GM19372 (cell line): ENCODE data around the gene STK38.

Experiments used
- ATAC-seq: cut with Tn5 transposase; IDR thresholded peaks from one replicate; pipeline ENCODE4 v1.9.1; 2021; ENCODE audit warnings: mild to moderate bottlenecking, low read depth, moderate library complexity; ENCODE audit not compliant: unreplicated experiment

STK38 gene

GRCh38 chr6:36524871-36525270, 22.4 kb downstream of the STK38 start:
- ATAC-seq, result no peak

DNA sequence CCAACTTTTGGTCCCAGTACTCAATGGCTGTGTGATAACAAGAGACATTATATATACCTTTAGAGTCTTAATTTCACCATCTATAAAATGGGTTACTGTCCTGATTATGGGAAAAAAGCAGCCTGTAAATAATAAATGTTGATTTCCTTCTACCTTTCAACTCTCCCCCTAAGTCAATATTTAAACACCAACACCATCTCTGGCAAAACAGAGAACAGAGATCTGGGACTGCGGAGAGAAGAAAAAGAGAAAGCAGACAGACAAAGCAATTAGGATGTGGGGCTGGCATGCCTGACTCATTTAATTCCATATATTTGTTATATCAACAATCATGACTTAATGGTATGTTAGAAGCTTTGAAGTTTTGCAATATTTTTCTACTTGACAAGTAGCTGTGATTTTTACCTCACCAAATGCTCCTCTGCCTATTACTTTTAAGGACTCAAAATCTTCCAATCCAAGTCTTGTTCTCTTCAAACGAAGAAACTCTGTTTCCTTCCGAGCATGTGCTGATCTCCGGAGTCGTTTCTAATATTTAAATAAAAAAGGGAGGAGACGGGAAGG, 23.3 kb downstream of the STK38 start:
- ATAC-seq, result no peak

DNA sequence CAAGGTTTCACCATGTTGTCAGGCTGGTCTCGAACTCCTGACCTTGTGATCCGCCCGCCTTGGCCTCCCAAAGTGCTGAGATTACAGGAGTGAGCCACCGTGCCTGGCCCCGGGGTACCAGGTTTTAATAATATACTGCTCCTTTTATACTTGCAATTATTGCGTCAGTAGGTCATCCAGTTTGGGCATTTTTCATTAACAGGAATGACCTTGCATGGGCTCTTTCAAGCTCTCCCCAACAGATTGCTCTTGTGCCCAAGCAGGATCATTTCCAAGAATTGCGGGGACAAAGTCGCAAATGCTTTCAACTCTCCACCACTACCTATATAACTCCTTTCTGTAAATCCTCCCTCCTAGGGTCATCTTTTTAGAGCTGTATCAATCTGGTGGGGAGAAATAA, 23.8 kb downstream of the STK38 start:
- ATAC-seq, result no peak

- no peak for ATAC-seq
Observed at GRCh38 chr6:36519352-36519751, 27.9 kb downstream of the STK38 start.

DNA sequence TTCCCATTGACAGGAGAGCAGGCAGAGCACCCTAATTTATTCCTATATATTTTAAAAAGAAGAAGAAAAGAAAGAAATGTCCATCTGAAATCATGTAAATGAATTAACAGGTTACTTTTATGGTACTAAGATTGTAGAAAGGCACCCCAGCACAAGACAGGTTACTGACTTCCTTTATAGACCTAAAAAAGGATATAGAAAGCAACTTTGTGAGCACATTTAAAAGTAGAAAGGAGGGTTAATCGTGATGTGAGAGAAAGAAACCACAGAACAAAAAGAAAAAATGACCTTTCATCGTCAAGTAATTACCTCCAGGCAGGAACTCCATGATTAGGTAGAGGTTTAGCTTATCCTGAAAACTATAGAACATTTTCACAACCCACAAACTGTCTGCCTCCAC, 29.9 kb downstream of the STK38 start:
- ATAC-seq, result no peak

DNA sequence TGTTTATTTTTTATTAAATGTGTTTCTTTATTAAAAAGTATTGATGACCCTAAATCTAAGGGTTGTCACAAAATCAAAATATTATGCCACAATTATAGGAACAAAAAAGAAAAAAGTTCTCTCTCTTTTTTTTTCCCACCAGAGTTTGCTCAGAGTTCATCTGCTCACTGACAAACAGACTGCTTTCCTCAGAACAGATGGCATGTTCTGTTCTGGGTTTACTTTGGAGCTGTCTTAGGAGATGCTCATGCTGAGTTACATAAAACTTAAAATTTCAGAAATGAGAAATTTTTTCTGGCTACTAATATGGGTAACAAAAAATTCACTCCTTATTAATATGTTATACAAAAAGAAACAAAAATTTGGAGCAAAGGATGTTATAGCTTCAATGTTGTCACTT, 30.3 kb downstream of the STK38 start:
- no peak for ATAC-seq

DNA sequence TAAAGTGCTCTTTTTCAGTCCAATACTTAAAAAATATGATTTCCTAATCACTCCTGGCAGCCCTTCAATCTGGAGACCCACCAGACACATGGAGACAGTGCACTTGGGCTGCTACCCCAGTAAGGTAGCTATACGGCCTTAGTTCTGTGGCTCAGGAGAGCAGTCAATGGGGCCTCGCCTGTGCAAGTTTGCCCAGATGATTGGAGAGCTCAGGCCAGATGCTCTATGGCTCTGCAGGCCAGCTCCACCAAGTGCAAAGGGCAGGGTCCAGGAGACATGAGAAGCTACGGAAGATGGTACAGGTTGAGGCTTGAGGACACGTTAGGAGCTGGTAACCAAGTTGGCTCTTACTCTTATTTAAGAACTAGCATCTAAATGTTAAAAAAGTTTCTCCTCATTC, 30.7 kb downstream of the STK38 start:
- ATAC-seq, result no peak

- ATAC-seq, result no peak
Observed at GRCh38 chr6:36515844-36516243, 31.4 kb downstream of the STK38 start.

DNA sequence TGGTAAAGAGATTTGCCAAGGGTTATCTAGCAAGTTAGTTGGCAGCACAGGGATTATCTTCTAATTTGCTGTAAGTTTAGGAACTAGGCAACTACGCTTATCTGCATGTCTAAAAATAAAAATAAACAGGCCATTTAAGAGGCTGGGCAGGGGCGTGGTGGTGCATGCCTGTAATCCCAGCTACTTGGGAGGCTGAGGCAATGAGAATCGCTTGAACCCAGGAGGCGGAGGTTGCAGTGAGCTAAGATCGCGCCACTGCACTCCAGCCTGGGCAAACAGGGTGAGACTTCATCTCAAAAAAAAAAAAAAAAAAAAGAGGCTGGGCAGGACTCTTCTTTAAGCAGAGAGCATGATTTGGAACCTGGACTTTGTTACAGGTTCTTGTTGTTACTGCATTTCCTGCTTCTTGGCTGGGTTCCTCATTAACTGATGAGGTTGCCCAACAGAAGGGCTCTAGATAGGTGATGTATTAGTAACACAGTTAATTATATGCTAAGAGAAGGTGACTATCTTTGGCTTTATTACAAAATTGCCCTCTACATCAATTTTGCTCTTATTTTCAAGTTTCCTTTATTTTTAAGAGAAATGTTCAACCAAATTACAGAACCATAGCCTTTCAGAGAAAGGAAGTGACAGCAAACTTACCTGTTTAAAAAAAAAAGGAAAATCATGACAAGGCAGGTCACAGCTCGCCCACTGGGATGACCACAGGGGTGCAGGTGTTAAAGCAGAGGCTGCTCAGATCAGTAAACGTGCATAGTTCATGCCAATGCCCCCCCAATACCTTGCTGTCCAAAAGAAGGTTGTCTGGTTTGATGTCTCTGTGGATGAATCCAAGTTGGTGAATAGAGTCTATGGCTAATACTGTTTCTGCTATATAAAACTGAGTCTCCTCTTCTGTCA, 32.5 kb downstream of the STK38 start:
- ATAC-seq, result no peak

DNA sequence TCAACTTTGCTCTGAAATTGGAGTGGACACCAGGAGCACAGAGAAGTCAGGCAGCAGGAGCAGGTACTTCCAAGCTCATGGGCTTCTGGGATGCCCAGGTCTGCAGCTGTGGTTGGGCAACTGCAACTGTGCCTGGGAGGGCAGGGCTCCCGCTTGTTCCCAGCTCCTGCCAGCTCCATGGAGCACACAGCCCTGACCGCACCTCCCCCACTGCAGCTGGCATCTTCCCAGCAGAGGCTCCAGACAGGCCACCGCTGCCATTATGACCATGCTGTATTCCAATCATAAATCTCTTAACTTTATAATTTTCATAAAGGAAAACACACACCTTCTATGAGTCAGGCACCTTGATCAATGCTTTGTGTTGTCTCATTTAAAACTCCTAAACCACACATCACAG, 36.9 kb downstream of the STK38 start:
- no peak for ATAC-seq

DNA sequence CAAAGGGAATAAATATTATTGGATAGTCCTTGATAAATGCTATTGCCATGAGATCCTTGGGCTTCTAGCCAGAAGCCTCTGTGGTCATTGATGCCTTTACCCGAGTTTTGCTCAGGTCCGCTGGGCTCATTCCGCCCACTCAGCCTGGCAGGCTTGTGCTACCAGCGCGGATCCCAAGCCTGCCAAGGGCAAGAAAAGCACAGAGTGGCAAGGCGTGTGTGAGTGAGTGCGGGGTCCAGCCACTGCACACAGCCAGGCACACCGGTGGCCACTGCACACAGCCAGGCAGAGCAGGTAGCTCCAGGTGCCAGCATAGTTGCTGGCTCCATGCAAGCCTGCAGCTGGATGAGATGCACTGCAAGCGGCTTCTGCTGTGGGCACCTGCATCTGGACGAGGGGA, 38.7 kb downstream of the STK38 start:
- ATAC-seq, result no peak

- ATAC-seq, result no peak
Observed at GRCh38 chr6:36506611-36507010, 40.7 kb downstream of the STK38 start.

DNA sequence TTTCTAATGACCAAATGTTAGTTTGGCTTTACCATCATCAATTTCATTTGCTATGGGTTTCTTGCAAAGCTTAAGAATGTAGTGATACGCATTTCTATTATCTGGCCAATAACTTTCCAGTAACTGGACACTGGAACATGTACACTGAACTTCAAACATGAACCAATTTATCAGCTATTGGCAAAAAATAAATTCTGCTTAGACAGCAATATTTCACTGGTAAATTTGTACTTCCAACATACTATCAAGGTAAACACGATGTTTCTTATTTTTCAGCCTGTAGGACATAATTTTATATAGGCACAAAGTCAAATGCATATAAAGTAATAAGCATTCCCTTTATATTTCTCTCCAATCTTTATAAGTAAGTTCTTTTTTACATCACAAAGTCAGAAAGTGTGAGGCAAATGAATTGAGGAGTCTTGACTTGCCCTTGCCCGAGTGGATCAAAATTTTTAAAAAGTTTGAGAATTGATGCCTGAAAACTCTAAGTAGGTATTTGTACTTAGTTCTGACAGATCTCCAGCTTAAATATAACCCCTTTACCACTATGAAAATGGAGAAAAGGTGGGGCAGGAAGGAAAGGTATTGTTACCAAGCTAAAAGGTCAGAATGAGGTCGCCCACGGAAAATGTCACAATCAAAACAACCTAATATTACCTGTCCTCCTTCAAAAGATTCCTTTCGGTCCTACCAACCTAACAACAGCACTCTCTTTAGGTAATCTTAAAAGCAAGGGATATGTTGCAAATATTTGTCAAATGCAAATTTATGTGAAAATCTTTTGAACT, 41.3 kb downstream of the STK38 start:
- no peak for ATAC-seq

DNA sequence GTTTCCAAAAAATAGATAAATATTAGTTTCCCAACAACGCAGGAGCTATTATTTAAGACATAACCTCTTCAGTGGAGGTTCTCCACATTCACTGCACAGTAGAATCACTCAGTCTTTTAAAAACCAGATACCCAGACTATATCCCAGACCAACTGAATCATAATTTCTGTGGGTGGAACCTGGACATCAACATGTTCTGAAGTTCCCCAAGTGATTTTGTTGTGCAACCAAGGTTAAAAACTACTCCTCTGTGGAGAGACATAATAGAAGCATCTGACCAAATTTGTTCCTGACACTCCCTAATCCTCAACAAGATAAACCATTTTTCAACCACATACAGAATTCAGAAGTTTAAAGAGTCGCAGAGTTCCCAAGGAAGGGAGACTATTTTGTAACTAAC, 42.3 kb downstream of the STK38 start:
- ATAC-seq, result no peak

GRCh38 chr6:36504181-36504580, 43.1 kb downstream of the STK38 start:
- no peak for ATAC-seq

GRCh38 chr6:36501686-36502085, 45.6 kb downstream of the STK38 start:
- no peak for ATAC-seq

DNA sequence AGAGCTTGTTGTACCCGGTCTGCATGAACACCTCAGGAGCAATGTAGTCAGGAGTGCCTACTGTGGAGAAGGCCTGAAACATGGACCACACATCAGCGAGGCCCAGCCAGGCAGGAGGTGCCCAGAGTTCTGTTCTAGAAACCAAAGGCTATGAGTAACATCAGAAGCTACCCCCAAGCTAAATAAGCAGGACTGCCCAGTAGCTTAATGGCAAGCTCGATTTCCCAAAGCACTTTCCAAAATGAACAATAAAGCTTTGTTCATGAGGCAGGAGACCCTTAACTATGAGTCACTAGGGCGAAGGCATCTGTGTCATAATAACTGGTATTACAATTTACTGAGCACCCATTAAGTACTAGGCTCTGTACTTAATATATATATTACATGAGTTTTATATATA, 47.4 kb downstream of the STK38 start:
- no peak for ATAC-seq

- ATAC-seq, result no peak
Observed at GRCh38 chr6:36495086-36495485, 52.2 kb downstream of the STK38 start.

DNA sequence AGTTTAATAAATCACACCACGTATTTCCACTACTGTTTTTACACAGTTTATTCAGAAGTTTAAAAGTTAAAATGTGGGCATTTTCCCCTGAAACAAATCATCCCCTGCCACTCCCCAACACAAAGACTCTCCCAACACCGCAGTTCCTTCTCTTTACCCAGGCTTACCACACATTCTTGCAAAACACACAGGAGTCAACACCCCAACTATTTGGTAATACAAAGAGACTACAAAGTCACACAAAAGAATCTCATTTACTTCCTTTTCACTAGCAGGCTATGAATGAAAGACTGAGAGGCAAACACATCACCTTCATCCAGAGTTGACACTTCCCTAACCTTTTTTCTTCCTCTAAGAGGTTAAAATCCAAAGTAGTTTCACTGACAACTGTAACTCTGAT, 53.4 kb downstream of the STK38 start:
- no peak for ATAC-seq

DNA sequence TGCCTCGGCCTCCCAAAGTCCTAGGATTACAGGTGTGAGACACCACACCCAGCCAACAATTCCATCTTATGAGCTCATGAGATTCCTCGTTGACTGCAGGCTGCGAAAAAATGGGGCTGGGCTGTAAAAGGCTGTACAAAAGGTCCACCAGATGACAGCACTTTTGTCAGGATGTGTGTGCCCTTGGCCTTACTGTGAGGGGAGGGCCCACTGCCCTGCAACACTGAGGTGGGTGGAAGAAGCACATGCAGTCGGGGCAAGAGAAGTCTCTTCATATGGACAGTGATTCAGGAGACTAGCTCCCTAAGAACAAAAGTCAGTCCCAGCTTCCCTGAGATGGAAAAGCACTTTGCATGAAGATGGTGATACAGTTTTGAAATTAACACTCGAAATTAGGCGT, 54.0 kb downstream of the STK38 start:
- no peak for ATAC-seq

- ATAC-seq, result no peak
Observed at GRCh38 chr6:36492621-36493020, 54.7 kb downstream of the STK38 start.
